ENCODE measurements around the gene ENTPD8. TPM values are rescaled to one million over a fixed set of nuclear protein-coding genes. Genes with fewer than 3 reads are reported as not detected.

The ENTPD8 gene
- total and polyA plus RNA-seq, 2 of the 4 experiments (the other 2 are of a cell fraction): 0.07 TPM; not detected in 1

GRCh38 chr9:137488906-137489305, 47.7 kb upstream of the ENTPD8 start:
- H3K27me3 ChIP-seq (ENCODE audit: control insufficient read depth, insufficient read depth, low read length): peaks cover 28% of the 10 kb centered on the region
- intact Hi-C loops (cut with micrococcal nuclease): no loop called here
- no peak overlapping the region for H3K23ac ChIP-seq (ENCODE audit: low read depth, low read length)
- H2AFZ ChIP-seq (replicated peaks; ENCODE audit: low read length, poor library complexity): peak overlapping the region; percentile 51
- 100% methylated on average over 1 of the region's 6 CpGs; no CpG with 5 or more reads in 1 of the 2 experiments for WGBS, 2 experiments (ENCODE audit: extremely low coverage in 2 of 2, insufficient read length in 1 of 2)
- no peak overlapping the region for H2BK120ac ChIP-seq (ENCODE audit: low read depth, low read length)
- no peak overlapping the region for H3K4ac ChIP-seq (ENCODE audit: low read depth, low read length)
- H2AK5ac ChIP-seq (ENCODE audit: low read depth, low read length): no peak overlapping the region
- H4K91ac ChIP-seq (ENCODE audit: insufficient read depth, low read depth, low read length): no peak overlapping the region
- dilution Hi-C loops (cut with HindIII; ENCODE audit: low sequenced_read_pairs, unreplicated experiment): no loop called here
- no peak overlapping the region for H2BK5ac ChIP-seq (ENCODE audit: low read depth, low read length, poor library complexity, severe bottlenecking)
- ATAC-seq (ENCODE audit: low read depth): no peak
- peaks cover 4% of the 10 kb centered on the region; the same call in 1 of the 2 replicates for H3K9me3 ChIP-seq (ENCODE audit: control insufficient read depth, insufficient read depth, low read length)
- ChIA-PET CTCF (no interaction called here), POLR2A (ENCODE audit: unreplicated experiment) (no interaction called here)
- no peak for DNase-seq
- H3K36me3 ChIP-seq (ENCODE audit: control insufficient read depth, insufficient read depth, low read length): no peaks in the 10 kb centered on the region
- no peak overlapping the region for H3K18ac ChIP-seq (ENCODE audit: low read depth, low read length)
- H3K4me1 ChIP-seq (ENCODE audit: control insufficient read depth, insufficient read depth, low read length): peaks cover 2% of the 10 kb centered on the region; the same call in 1 of the 2 replicates
- no peak for TF ChIP-seq POLR2A (IDR thresholded peaks at IDR 0.05; ENCODE audit: low read depth, low read length)
- TF ChIP-seq FOS (IDR thresholded peaks at IDR 0.05; ENCODE audit: low read depth, low read length): no peak
- TF ChIP-seq RCOR1 (IDR thresholded peaks at IDR 0.05; ENCODE audit: insufficient replicate concordance, low read length): no peak
- no peak for TF ChIP-seq SMC3 (IDR thresholded peaks at IDR 0.05; ENCODE audit: low read depth, low read length)
- TF ChIP-seq RFX5 (IDR thresholded peaks at IDR 0.05; ENCODE audit: low read depth, low read length): no peak
- TF ChIP-seq, protein P1, sequence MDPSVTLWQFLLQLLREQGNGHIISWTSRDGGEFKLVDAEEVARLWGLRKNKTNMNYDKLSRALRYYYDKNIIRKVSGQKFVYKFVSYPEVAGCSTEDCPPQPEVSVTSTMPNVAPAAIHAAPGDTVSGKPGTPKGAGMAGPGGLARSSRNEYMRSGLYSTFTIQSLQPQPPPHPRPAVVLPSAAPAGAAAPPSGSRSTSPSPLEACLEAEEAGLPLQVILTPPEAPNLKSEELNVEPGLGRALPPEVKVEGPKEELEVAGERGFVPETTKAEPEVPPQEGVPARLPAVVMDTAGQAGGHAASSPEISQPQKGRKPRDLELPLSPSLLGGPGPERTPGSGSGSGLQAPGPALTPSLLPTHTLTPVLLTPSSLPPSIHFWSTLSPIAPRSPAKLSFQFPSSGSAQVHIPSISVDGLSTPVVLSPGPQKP (IDR thresholded peaks at IDR 0.05; ENCODE audit: borderline replicate concordance, low read depth, low read length): no peak
- no peak for TF ChIP-seq CHD1 (IDR thresholded peaks at IDR 0.05; ENCODE audit: low read depth, low read length)
- TF ChIP-seq MAFK (IDR thresholded peaks at IDR 0.05; ENCODE audit: low read depth, low read length): no peak
- TF ChIP-seq RAD21 (IDR thresholded peaks at IDR 0.05; ENCODE audit: low read length): no peak
- TF ChIP-seq CEBPB (IDR thresholded peaks at IDR 0.05; ENCODE audit: low read depth, low read length): no peak
- no peak for TF ChIP-seq NFE2L2 (IDR thresholded peaks at IDR 0.05; ENCODE audit: low read depth, low read length)
- TF ChIP-seq, protein P2, sequence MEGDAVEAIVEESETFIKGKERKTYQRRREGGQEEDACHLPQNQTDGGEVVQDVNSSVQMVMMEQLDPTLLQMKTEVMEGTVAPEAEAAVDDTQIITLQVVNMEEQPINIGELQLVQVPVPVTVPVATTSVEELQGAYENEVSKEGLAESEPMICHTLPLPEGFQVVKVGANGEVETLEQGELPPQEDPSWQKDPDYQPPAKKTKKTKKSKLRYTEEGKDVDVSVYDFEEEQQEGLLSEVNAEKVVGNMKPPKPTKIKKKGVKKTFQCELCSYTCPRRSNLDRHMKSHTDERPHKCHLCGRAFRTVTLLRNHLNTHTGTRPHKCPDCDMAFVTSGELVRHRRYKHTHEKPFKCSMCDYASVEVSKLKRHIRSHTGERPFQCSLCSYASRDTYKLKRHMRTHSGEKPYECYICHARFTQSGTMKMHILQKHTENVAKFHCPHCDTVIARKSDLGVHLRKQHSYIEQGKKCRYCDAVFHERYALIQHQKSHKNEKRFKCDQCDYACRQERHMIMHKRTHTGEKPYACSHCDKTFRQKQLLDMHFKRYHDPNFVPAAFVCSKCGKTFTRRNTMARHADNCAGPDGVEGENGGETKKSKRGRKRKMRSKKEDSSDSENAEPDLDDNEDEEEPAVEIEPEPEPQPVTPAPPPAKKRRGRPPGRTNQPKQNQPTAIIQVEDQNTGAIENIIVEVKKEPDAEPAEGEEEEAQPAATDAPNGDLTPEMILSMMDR (conservative IDR thresholded peaks at IDR 0.05; ENCODE audit: low read depth, low read length): no peak
- TF ChIP-seq MXI1 (IDR thresholded peaks at IDR 0.05; ENCODE audit: borderline replicate concordance, low read depth, low read length): no peak
- TF ChIP-seq, protein P3, sequence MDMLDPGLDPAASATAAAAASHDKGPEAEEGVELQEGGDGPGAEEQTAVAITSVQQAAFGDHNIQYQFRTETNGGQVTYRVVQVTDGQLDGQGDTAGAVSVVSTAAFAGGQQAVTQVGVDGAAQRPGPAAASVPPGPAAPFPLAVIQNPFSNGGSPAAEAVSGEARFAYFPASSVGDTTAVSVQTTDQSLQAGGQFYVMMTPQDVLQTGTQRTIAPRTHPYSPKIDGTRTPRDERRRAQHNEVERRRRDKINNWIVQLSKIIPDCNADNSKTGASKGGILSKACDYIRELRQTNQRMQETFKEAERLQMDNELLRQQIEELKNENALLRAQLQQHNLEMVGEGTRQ (IDR thresholded peaks at IDR 0.05; ENCODE audit: low read depth, low read length): no peak
- TF ChIP-seq MAZ (IDR thresholded peaks at IDR 0.05; ENCODE audit: borderline replicate concordance, low read depth, low read length): no peak
- no peak for TF ChIP-seq BHLHE40 (IDR thresholded peaks at IDR 0.05; ENCODE audit: low read depth, low read length)
- H3K79me1 ChIP-seq (ENCODE audit: low read depth in 1 of 2, low read length in 2 of 2): no peaks in the 10 kb centered on the region
- H2BK15ac ChIP-seq (ENCODE audit: low read depth, low read length): no peak overlapping the region
- H3K56ac ChIP-seq (ENCODE audit: extremely low read depth, insufficient read depth, low read length): no peak overlapping the region
- H4K20me1 ChIP-seq (ENCODE audit: insufficient read depth, low read length): peaks cover 6% of the 10 kb centered on the region; the same call in 1 of the 2 replicates
- H3K4me2 ChIP-seq (ENCODE audit: low read depth, low read length): no peak overlapping the region
- H3K9me1 ChIP-seq (ENCODE audit: insufficient read depth, low read length): no peaks in the 10 kb centered on the region; the same call in 1 of the 2 replicates
- H3K27ac ChIP-seq (ENCODE audit: insufficient read depth, low read length): no peak overlapping the region
- H4K8ac ChIP-seq (ENCODE audit: low read depth in 2 of 2, low read length in 2 of 2): no peak overlapping the region
- H4K5ac ChIP-seq (ENCODE audit: low read depth, low read length): no peak overlapping the region
- in situ Hi-C loops (cut with MboI; ENCODE audit: low sequenced_read_pairs): no loop called here
- no peak overlapping the region for H3K4me3 ChIP-seq (ENCODE audit: insufficient read depth, low read depth, low read length)
- BruUV-seq (replicated peaks): no TSS peak
- H3K9ac ChIP-seq (ENCODE audit: low read depth, low read length): no peak overlapping the region
- H2BK20ac ChIP-seq (ENCODE audit: low read depth, low read length): no peak overlapping the region
- H3K14ac ChIP-seq (replicated peaks; ENCODE audit: low read depth, low read length): no peak overlapping the region
- no peak overlapping the region for H2AK9ac ChIP-seq (replicated peaks; ENCODE audit: low read depth, low read length, poor library complexity)

Data from IMR-90 (cell line).